H1 (cell line): ENCODE results near the gene KCNQ1.

ENCODE experiments used
- CTCF ChIP-seq, 3 experiments: IDR thresholded peaks; 1 replicate in 2 of 3; 2 replicates in 1 of 3; pipeline versions ENCODE4 v1.5.1 to v1.6.1; 2011; ENCODE audit warnings: low read length in 3 of 3, mild to moderate bottlenecking in 3 of 3, inconsistent platforms in 2 of 3, low read depth in 1 of 3, moderate library complexity in 1 of 3; ENCODE audit not compliant: insufficient read depth in 1 of 3; ENCODE audit errors: control extremely low read depth in 1 of 3
- HDAC2 ChIP-seq, 2 experiments: fragments of 300-600 bp in 1 of 2; sonication (generic) in 1 of 2; IDR thresholded peaks; 2 replicates each; pipeline ENCODE4 v1.6.1; 2011 to 2012; ENCODE audit warnings: low read depth in 2 of 2, low read length in 2 of 2, mild to moderate bottlenecking in 2 of 2, moderate library complexity in 2 of 2, borderline replicate concordance in 1 of 2, inconsistent platforms in 1 of 2
- KDM5A ChIP-seq: fragments of 200-600 bp; IDR thresholded peaks from 2 replicates; pipeline ENCODE4 v1.7.1; 2012; ENCODE audit warnings: mild to moderate bottlenecking, low read length, inconsistent platforms, mixed read lengths
- PHF8 ChIP-seq: fragments of 200-600 bp; sonication (generic); conservative IDR thresholded peaks from 2 replicates; pipeline ENCODE4 v1.7.1; 2012; ENCODE audit warnings: low read depth, mild to moderate bottlenecking, inconsistent platforms, low read length, moderate library complexity
- POLR2AphosphoS5 ChIP-seq: IDR thresholded peaks from 2 replicates; pipeline ENCODE4 v1.6.1; 2011; ENCODE audit warnings: low read depth, low read length
- RXRA ChIP-seq: IDR thresholded peaks from 2 replicates; pipeline ENCODE4 v1.6.1; 2011; ENCODE audit warnings: low read depth, mild to moderate bottlenecking, low read length, moderate library complexity; ENCODE audit not compliant: insufficient read depth
- SP1 ChIP-seq: IDR thresholded peaks from 2 replicates; pipeline ENCODE4 v1.6.1; 2011; ENCODE audit warnings: low read depth, low read length

GRCh38 chr11:2468363-2469235 is 23.8 kb downstream of the KCNQ1 start:
- TF ChIP-seq SP1 (no peak), PHF8 (no peak), CTCF (IDR thresholded peaks at IDR 0.05; ENCODE audit: control extremely low read depth in 1 of 3, insufficient read depth in 1 of 3, low read depth in 1 of 3, low read length in 3 of 3) (no peak), POLR2AphosphoS5 (no peak), HDAC2 (IDR thresholded peaks at IDR 0.05; ENCODE audit: borderline replicate concordance in 1 of 2, low read depth in 2 of 2, low read length in 2 of 2) (no peak), KDM5A (no peak), RXRA (no peak)
